Measurements from ENCODE around the gene VNN1.
"Not testable (repeated sequence)": the region's sequence is repeated elsewhere in the genome, so short reads cannot be mapped to it uniquely, and the experiment has no call there.

Gene VNN1

GRCh38 chr6:132686531-132686930 lies 27.3 kb downstream of the VNN1 start (continued):
- TF ChIP-seq CSRNP3 (CRISPR knock-in tag; IDR thresholded peaks at IDR 0.05) (no peak), ESRRG (CRISPR knock-in tag; IDR thresholded peaks at IDR 0.05) (no peak), ZFP30 (CRISPR knock-in tag; IDR thresholded peaks at IDR 0.05) (no peak), ZC3H10 (CRISPR knock-in tag; IDR thresholded peaks at IDR 0.05) (no peak), BACH2 (CRISPR knock-in tag; IDR thresholded peaks at IDR 0.05; ENCODE audit: borderline replicate concordance) (no peak), SNAI2 (CRISPR knock-in tag; IDR thresholded peaks at IDR 0.05) (no peak), TSHZ2 (CRISPR knock-in tag; IDR thresholded peaks at IDR 0.05) (no peak), RARB (CRISPR knock-in tag; IDR thresholded peaks at IDR 0.05) (no peak)

- no peak for ATAC-seq
- TF ChIP-seq ISL1 (CRISPR knock-in tag; IDR thresholded peaks at IDR 0.05) (no peak), GLIS3 (CRISPR knock-in tag; IDR thresholded peaks at IDR 0.05) (no peak), OSR1 (CRISPR knock-in tag; IDR thresholded peaks at IDR 0.05) (no peak), PPARA (CRISPR knock-in tag; IDR thresholded peaks at IDR 0.05; ENCODE audit: borderline replicate concordance) (no peak), CSRNP3 (CRISPR knock-in tag; IDR thresholded peaks at IDR 0.05) (no peak), TSHZ2 (CRISPR knock-in tag; IDR thresholded peaks at IDR 0.05) (no peak), POU6F1 (CRISPR knock-in tag; IDR thresholded peaks at IDR 0.05; ENCODE audit: borderline replicate concordance, low read depth) (no peak)
Observed at GRCh38 chr6:132685009-132685408, 28.8 kb downstream of the VNN1 start.

GRCh38 chr6:132684272-132684671 lies 29.6 kb downstream of the VNN1 start:
- no peak for ATAC-seq
- TF ChIP-seq ZNF70 (CRISPR knock-in tag; IDR thresholded peaks at IDR 0.05) (no peak), ARNTL (CRISPR knock-in tag; IDR thresholded peaks at IDR 0.05; ENCODE audit: borderline replicate concordance, low read depth) (no peak), PPARA (CRISPR knock-in tag; IDR thresholded peaks at IDR 0.05; ENCODE audit: borderline replicate concordance) (no peak), RARB (CRISPR knock-in tag; IDR thresholded peaks at IDR 0.05) (no peak), ZNF8 (CRISPR knock-in tag; IDR thresholded peaks at IDR 0.05) (no peak), BACH2 (CRISPR knock-in tag; IDR thresholded peaks at IDR 0.05; ENCODE audit: borderline replicate concordance) (no peak), ESRRG (CRISPR knock-in tag; IDR thresholded peaks at IDR 0.05) (no peak), ZNF565 (CRISPR knock-in tag; conservative IDR thresholded peaks at IDR 0.05; ENCODE audit: low read depth) (no peak), CSDC2 (CRISPR knock-in tag; IDR thresholded peaks at IDR 0.05) (no peak), SNAI2 (CRISPR knock-in tag; IDR thresholded peaks at IDR 0.05) (no peak)

GRCh38 chr6:132683543-132683942 lies 30.3 kb downstream of the VNN1 start:
- TF ChIP-seq CREB5 (CRISPR knock-in tag; IDR thresholded peaks at IDR 0.05; ENCODE audit: low read depth) = no peak
- TF ChIP-seq CSDC2 (CRISPR knock-in tag; IDR thresholded peaks at IDR 0.05) = no peak
- no peak for ATAC-seq

GRCh38 chr6:132679094-132679493 lies 34.8 kb downstream of the VNN1 start:
- ATAC-seq = not testable (repeated sequence)

Data from SK-N-SH treated with all-trans-retinoic acid at 6 μM for 48 hours (cell line).